CD4-positive, alpha-beta T cell (primary cell): ENCODE results near the gene SLC41A2. TPM values are rescaled to one million over a fixed set of nuclear protein-coding genes. Genes with fewer than 3 reads are reported as not detected.

Experiments
- ATAC-seq: fragments of 200-7000 bp; cut with Tn5 transposase; one replicate; pipeline ENCODE4 v1.10.0; 2022; ENCODE audit warnings: mild to moderate bottlenecking; ENCODE audit not compliant: poor library complexity
- CTCF ChIA-PET: fragments of 350-600 bp; sonication (Branson Sonifier 250); formaldehyde crosslinking; loops from one replicate; lab custom pipeline; 2021; ENCODE audit warnings: antibody characterized with exemption, inconsistent platforms; lab: Charles Lee
- POLR2A ChIA-PET: fragments of 350-600 bp; sonication (Branson Sonifier 250); formaldehyde crosslinking; loops from one replicate; lab custom pipeline; 2021; ENCODE audit warnings: antibody characterized with exemption, inconsistent platforms; lab: Charles Lee
- DNase-seq, 14 experiments: peaks; one replicate each; pipeline ENCODE4 v3.0.0-alpha.2; 2013 to 2020; ENCODE audit warnings: mixed read lengths in 2 of 14
- H3K27ac ChIP-seq, 2 donors: one replicate each; pipeline versions ENCODE4 v1.5.1 to v1.7.0; 2013; ENCODE audit warnings: low read length in 2 of 2, low read depth in 1 of 2, mild to moderate bottlenecking in 1 of 2
- H3K27me3 ChIP-seq, 2 experiments: 1 replicate in 1 of 2; 2 replicates in 1 of 2; pipeline versions ENCODE4 v1.6.1 to v1.7.0; 2013; ENCODE audit warnings: low read length in 2 of 2, control low read depth in 1 of 2, mild to moderate bottlenecking in 1 of 2, moderate library complexity in 1 of 2; ENCODE audit not compliant: insufficient read depth in 2 of 2, control insufficient read depth in 1 of 2
- H3K36me3 ChIP-seq: one replicate; pipeline ENCODE4 v1.6.1; 2013; ENCODE audit warnings: low read length, control low read depth; ENCODE audit not compliant: insufficient read depth
- H3K4me1 ChIP-seq: one replicate; pipeline ENCODE4 v1.6.1; 2013; ENCODE audit warnings: low read length, control low read depth; ENCODE audit not compliant: insufficient read depth
- H3K4me3 ChIP-seq: one replicate; pipeline ENCODE4 v1.5.1; 2013; ENCODE audit warnings: mild to moderate bottlenecking, low read length, moderate library complexity
- H3K9me3 ChIP-seq, 2 experiments: 1 replicate in 1 of 2; 2 replicates in 1 of 2; pipeline versions ENCODE4 v1.6.1 to v1.7.0; 2013; ENCODE audit warnings: low read length in 2 of 2, mild to moderate bottlenecking in 2 of 2, control low read depth in 1 of 2, moderate library complexity in 1 of 2; ENCODE audit not compliant: control insufficient read depth in 1 of 2, insufficient read depth in 1 of 2
- H3K27ac Mint-ChIP-seq: one replicate; pipeline ENCODE4 v1.8.0; 2020; ENCODE audit warnings: mixed read lengths
- H3K27me3 Mint-ChIP-seq: one replicate; pipeline ENCODE4 v1.8.0; 2021; ENCODE audit warnings: mixed read lengths
- H3K36me3 Mint-ChIP-seq: one replicate; pipeline ENCODE4 v1.8.0; 2021; ENCODE audit warnings: low read depth, mixed read lengths
- H3K4me1 Mint-ChIP-seq: one replicate; pipeline ENCODE4 v1.8.0; 2021; ENCODE audit warnings: low read depth, mixed read lengths
- H3K4me3 Mint-ChIP-seq: one replicate; pipeline ENCODE4 v1.8.0; 2020; ENCODE audit warnings: mild to moderate bottlenecking, mixed read lengths
- H3K9me3 Mint-ChIP-seq: one replicate; pipeline ENCODE4 v1.8.0; 2020; ENCODE audit warnings: mixed read lengths
- CTCF ChIP-seq: fragments of 200-600 bp; IDR thresholded peaks from one replicate; pipeline ENCODE4 v1.8.0; 2022; ENCODE audit warnings: antibody characterized with exemption, mild to moderate bottlenecking
- intact Hi-C, 2 experiments: fragments of 100-400 bp; cut with DNase I in 1 of 2; cut with micrococcal nuclease in 1 of 2; formaldehyde crosslinking; loops; one replicate each; pipeline versions ENCODE4 v1.15.1 to v1.9.0; 2023 to 2025; cut with DNase I, micrococcal nuclease
- total RNA-seq, 174 experiments: library from RNA in 2 of 174; stranded (reverse) in 2 of 174; gene quantifications; one replicate each; pipeline ENCODE4 v1.2.3 and lab custom pipeline; 2021 to 2026

SLC41A2 gene
- total RNA-seq, 2 experiments from 2014 or later = 1.2 to 1.7 TPM

GRCh38 chr12:104942075-104942474, 16.0 kb downstream of the SLC41A2 start:
- TF ChIP-seq CTCF = no peak
- ATAC-seq (no peak), DNase-seq (no peak)
- no peaks in the 10 kb centered on the region for H3K36me3 Mint-ChIP-seq
- no peaks in the 10 kb centered on the region for H3K9me3 Mint-ChIP-seq
- Histone ChIP-seq H3K27me3 (no peaks in the 10 kb centered on the region), H3K4me1 (no peaks in the 10 kb centered on the region), H3K4me3 (no peak overlapping the region), H3K9me3 (no peaks in the 10 kb centered on the region), H3K36me3 (no peaks in the 10 kb centered on the region), H3K27ac (no peak overlapping the region)
- no peak overlapping the region for H3K27ac Mint-ChIP-seq
- POLR2A ChIA-PET = no interaction called here
- H3K4me1 Mint-ChIP-seq = no peaks in the 10 kb centered on the region
- no peaks in the 10 kb centered on the region for H3K27me3 Mint-ChIP-seq
- intact Hi-C loops = no loop called here
- CTCF ChIA-PET = interaction anchor here (2.4 kb wide), 1 partner anchor 8 kb away, joined by 5 read pairs; no protein-coding TSS in a partner anchor
- H3K4me3 Mint-ChIP-seq = no peak overlapping the region

GRCh38 chr12:104941454-104941853, 16.6 kb downstream of the SLC41A2 start:
- Mint-ChIP-seq H3K9me3 (no peaks in the 10 kb centered on the region), H3K27me3 (no peaks in the 10 kb centered on the region), H3K27ac (no peak overlapping the region), H3K4me1 (no peaks in the 10 kb centered on the region), H3K4me3 (no peak overlapping the region), H3K36me3 (no peaks in the 10 kb centered on the region)
- no peaks in the 10 kb centered on the region for H3K4me1 ChIP-seq
- no peaks in the 10 kb centered on the region for H3K9me3 ChIP-seq
- intact Hi-C loops = no loop called here
- no peak for DNase-seq
- H3K27me3 ChIP-seq = no peaks in the 10 kb centered on the region
- CTCF ChIA-PET = no interaction called here
- POLR2A ChIA-PET = no interaction called here
- no peak overlapping the region for H3K27ac ChIP-seq
- ATAC-seq = no peak
- H3K36me3 ChIP-seq = no peaks in the 10 kb centered on the region
- H3K4me3 ChIP-seq = no peak overlapping the region
- TF ChIP-seq CTCF = no peak

- Mint-ChIP-seq H3K4me3 (no peak overlapping the region), H3K9me3 (no peaks in the 10 kb centered on the region), H3K36me3 (no peaks in the 10 kb centered on the region), H3K27ac (no peak overlapping the region), H3K4me1 (no peaks in the 10 kb centered on the region), H3K27me3 (no peaks in the 10 kb centered on the region)
- DNase-seq (no peak), ATAC-seq (no peak)
- Histone ChIP-seq H3K36me3 (no peaks in the 10 kb centered on the region), H3K27ac (no peak overlapping the region), H3K4me3 (no peak overlapping the region), H3K4me1 (no peaks in the 10 kb centered on the region), H3K27me3 (no peaks in the 10 kb centered on the region), H3K9me3 (no peaks in the 10 kb centered on the region)
- intact Hi-C loops = no loop called here
- TF ChIP-seq CTCF = no peak
- POLR2A ChIA-PET = no interaction called here
- CTCF ChIA-PET = no interaction called here
These were observed 19.0 kb downstream of the SLC41A2 start for GRCh38 chr12:104939089-104939488.
